ENCODE results near the gene FEM1C. TPM values are rescaled to one million over a fixed set of nuclear protein-coding genes. Genes with fewer than 3 reads are reported as not detected.

FEM1C gene
- total and polyA plus RNA-seq, 2 experiments from 2014 or later = 4.7 to 21.6 TPM

DNA sequence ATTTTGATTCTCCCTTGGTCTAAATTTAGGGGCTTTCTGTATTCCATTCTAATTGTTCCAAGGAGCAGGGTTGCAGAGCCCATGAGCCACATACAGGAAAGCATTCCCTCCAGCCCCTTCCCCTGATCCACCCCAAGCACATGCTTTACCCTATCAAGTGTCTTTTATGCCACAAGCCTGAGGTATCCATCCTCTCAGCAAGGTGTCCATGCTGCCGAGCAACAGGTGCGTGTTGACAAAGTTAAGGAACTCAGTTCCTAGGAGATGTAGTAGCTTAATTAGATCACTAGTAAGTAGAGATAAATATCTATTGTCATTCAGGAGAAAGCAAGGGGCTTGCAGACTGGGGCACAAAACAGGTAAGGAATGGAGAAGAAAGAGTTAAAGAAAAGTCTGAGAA lies 57.8 kb downstream of the FEM1C start (continued):
- TF ChIP-seq, protein P1, sequence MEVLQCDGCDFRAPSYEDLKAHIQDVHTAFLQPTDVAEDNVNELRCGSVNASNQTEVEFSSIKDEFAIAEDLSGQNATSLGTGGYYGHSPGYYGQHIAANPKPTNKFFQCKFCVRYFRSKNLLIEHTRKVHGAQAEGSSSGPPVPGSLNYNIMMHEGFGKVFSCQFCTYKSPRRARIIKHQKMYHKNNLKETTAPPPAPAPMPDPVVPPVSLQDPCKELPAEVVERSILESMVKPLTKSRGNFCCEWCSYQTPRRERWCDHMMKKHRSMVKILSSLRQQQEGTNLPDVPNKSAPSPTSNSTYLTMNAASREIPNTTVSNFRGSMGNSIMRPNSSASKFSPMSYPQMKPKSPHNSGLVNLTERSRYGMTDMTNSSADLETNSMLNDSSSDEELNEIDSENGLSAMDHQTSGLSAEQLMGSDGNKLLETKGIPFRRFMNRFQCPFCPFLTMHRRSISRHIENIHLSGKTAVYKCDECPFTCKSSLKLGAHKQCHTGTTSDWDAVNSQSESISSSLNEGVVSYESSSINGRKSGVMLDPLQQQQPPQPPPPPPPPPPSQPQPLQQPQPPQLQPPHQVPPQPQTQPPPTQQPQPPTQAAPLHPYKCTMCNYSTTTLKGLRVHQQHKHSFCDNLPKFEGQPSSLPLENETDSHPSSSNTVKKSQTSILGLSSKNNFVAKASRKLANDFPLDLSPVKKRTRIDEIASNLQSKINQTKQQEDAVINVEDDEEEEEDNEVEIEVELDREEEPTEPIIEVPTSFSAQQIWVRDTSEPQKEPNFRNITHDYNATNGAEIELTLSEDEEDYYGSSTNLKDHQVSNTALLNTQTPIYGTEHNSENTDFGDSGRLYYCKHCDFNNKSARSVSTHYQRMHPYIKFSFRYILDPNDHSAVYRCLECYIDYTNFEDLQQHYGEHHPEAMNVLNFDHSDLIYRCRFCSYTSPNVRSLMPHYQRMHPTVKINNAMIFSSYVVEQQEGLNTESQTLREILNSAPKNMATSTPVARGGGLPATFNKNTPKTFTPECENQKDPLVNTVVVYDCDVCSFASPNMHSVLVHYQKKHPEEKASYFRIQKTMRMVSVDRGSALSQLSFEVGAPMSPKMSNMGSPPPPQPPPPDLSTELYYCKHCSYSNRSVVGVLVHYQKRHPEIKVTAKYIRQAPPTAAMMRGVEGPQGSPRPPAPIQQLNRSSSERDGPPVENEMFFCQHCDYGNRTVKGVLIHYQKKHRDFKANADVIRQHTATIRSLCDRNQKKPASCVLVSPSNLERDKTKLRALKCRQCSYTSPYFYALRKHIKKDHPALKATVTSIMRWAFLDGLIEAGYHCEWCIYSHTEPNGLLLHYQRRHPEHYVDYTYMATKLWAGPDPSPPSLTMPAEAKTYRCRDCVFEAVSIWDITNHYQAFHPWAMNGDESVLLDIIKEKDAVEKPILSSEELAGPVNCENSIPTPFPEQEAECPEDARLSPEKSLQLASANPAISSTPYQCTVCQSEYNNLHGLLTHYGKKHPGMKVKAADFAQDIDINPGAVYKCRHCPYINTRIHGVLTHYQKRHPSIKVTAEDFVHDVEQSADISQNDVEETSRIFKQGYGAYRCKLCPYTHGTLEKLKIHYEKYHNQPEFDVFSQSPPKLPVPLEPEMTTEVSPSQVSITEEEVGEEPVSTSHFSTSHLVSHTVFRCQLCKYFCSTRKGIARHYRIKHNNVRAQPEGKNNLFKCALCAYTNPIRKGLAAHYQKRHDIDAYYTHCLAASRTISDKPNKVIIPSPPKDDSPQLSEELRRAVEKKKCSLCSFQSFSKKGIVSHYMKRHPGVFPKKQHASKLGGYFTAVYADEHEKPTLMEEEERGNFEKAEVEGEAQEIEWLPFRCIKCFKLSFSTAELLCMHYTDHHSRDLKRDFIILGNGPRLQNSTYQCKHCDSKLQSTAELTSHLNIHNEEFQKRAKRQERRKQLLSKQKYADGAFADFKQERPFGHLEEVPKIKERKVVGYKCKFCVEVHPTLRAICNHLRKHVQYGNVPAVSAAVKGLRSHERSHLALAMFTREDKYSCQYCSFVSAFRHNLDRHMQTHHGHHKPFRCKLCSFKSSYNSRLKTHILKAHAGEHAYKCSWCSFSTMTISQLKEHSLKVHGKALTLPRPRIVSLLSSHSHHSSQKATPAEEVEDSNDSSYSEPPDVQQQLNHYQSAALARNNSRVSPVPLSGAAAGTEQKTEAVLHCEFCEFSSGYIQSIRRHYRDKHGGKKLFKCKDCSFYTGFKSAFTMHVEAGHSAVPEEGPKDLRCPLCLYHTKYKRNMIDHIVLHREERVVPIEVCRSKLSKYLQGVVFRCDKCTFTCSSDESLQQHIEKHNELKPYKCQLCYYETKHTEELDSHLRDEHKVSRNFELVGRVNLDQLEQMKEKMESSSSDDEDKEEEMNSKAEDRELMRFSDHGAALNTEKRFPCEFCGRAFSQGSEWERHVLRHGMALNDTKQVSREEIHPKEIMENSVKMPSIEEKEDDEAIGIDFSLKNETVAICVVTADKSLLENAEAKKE (CRISPR knock-in tag; IDR thresholded peaks at IDR 0.05) = no peak
- TF ChIP-seq JUNB (IDR thresholded peaks at IDR 0.05; ENCODE audit: unreplicated experiment) (no peak), ZNF331 (CRISPR knock-in tag; IDR thresholded peaks at IDR 0.05; ENCODE audit: low read depth) (no peak), POLR2AphosphoS5 (IDR thresholded peaks at IDR 0.05; ENCODE audit: low read depth) (no peak), NANOG (IDR thresholded peaks at IDR 0.05; ENCODE audit: borderline replicate concordance) (no peak)
- TF ChIP-seq, protein P2, sequence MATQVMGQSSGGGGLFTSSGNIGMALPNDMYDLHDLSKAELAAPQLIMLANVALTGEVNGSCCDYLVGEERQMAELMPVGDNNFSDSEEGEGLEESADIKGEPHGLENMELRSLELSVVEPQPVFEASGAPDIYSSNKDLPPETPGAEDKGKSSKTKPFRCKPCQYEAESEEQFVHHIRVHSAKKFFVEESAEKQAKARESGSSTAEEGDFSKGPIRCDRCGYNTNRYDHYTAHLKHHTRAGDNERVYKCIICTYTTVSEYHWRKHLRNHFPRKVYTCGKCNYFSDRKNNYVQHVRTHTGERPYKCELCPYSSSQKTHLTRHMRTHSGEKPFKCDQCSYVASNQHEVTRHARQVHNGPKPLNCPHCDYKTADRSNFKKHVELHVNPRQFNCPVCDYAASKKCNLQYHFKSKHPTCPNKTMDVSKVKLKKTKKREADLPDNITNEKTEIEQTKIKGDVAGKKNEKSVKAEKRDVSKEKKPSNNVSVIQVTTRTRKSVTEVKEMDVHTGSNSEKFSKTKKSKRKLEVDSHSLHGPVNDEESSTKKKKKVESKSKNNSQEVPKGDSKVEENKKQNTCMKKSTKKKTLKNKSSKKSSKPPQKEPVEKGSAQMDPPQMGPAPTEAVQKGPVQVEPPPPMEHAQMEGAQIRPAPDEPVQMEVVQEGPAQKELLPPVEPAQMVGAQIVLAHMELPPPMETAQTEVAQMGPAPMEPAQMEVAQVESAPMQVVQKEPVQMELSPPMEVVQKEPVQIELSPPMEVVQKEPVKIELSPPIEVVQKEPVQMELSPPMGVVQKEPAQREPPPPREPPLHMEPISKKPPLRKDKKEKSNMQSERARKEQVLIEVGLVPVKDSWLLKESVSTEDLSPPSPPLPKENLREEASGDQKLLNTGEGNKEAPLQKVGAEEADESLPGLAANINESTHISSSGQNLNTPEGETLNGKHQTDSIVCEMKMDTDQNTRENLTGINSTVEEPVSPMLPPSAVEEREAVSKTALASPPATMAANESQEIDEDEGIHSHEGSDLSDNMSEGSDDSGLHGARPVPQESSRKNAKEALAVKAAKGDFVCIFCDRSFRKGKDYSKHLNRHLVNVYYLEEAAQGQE (IDR thresholded peaks at IDR 0.05; ENCODE audit: unreplicated experiment) = no peak

DNA sequence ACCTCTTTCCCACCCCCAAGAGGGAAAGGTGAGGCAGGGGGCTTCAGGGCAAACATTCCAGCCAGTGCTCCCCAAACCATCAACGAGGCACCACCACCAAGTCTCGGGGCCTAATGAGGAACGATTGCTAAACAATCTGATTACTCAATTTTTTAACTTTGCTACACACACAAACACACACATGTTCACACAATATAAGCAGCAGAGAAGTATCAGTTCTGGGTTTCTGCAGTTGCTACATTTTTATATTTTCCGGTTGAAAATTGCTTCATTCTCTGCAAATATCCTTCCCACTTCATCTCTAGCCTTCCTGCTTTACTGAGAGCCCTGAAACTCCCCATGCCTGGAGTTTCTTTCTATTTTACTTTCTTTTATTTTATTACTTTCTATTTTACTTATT lies 60.2 kb downstream of the FEM1C start:
- no peak overlapping the region for H3K4me2 ChIP-seq
- H3K27me3 ChIP-seq (ENCODE audit: insufficient read depth) = no peaks in the 10 kb centered on the region
- H3K4me3 Mint-ChIP-seq = no peak overlapping the region
- no peaks in the 10 kb centered on the region for H3K9me3 Mint-ChIP-seq
- ATAC-seq = no peak
- no peaks in the 10 kb centered on the region for H3F3A ChIP-seq (replicated peaks; ENCODE audit: low read depth)
- H3K4me1 Mint-ChIP-seq = peaks cover 8% of the 10 kb centered on the region
- H3K9me2 ChIP-seq (ENCODE audit: insufficient read depth) = no peaks in the 10 kb centered on the region
- no peaks in the 10 kb centered on the region for H4K20me1 ChIP-seq (replicated peaks; ENCODE audit: insufficient read depth)
- H2AFZ ChIP-seq = no peak overlapping the region
- no peaks in the 10 kb centered on the region for H3K36me3 ChIP-seq (ENCODE audit: insufficient read depth)
- no peak overlapping the region for H3K4me3 ChIP-seq
- no peaks in the 10 kb centered on the region for H3K36me3 Mint-ChIP-seq (ENCODE audit: low read depth)
- no peaks in the 10 kb centered on the region for H3K79me2 ChIP-seq (replicated peaks; ENCODE audit: insufficient read depth)
- H3K27ac ChIP-seq (ENCODE audit: low read depth) = no peak overlapping the region
- DNase-seq (ENCODE audit: low spot score) = no peak
- H3K27ac Mint-ChIP-seq = no peak overlapping the region
- peaks cover 2% of the 10 kb centered on the region for H3K27me3 Mint-ChIP-seq (ENCODE audit: insufficient read depth, low read depth, poor library complexity)
- 0 out of 2 replicates have a peak, but pooled peaks cover 3% of the 10 kb centered on the region for H3K4me1 ChIP-seq (ENCODE audit: insufficient read depth)
- TF ChIP-seq, protein P2 (IDR thresholded peaks at IDR 0.05; ENCODE audit: unreplicated experiment) = no peak
- no peak for TF ChIP-seq NANOG (IDR thresholded peaks at IDR 0.05; ENCODE audit: borderline replicate concordance)
- TF ChIP-seq, protein P3, sequence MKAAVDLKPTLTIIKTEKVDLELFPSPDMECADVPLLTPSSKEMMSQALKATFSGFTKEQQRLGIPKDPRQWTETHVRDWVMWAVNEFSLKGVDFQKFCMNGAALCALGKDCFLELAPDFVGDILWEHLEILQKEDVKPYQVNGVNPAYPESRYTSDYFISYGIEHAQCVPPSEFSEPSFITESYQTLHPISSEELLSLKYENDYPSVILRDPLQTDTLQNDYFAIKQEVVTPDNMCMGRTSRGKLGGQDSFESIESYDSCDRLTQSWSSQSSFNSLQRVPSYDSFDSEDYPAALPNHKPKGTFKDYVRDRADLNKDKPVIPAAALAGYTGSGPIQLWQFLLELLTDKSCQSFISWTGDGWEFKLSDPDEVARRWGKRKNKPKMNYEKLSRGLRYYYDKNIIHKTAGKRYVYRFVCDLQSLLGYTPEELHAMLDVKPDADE (IDR thresholded peaks at IDR 0.05) = no peak

Data from GM23338 (cell line).